ENCODE data around the gene KCTD16. TPM values are rescaled to one million over a fixed set of nuclear protein-coding genes. Genes with fewer than 3 reads are reported as not detected.

Gene KCTD16
- total RNA-seq, 4 donors from 2014 or later = under 0.01 to 1.7 (median 0.18) TPM

GRCh38 chr5:144414202-144415029, 243.7 kb downstream of the KCTD16 start:
- TF ChIP-seq POLR2A (IDR thresholded peaks at IDR 0.05) (no peak), CTCF (IDR thresholded peaks at IDR 0.05) (no peak)
- Histone ChIP-seq H3K27me3 (no peaks in the 10 kb centered on the region), H3K27ac (no peak overlapping the region), H3K9me3 (no peaks in the 10 kb centered on the region), H3K4me1 (no peaks in the 10 kb centered on the region), H3K4me3 (no peak overlapping the region), H3K36me3 (no peaks in the 10 kb centered on the region)
- no peak for DNase-seq

GRCh38 chr5:144416196-144416595, 245.5 kb downstream of the KCTD16 start:
- no peak overlapping the region for H3K27ac ChIP-seq
- H3K27me3 ChIP-seq = no peaks in the 10 kb centered on the region
- no peaks in the 10 kb centered on the region for H3K9me3 ChIP-seq
- no peaks in the 10 kb centered on the region for H3K4me1 ChIP-seq
- H3K36me3 ChIP-seq = no peaks in the 10 kb centered on the region
- TF ChIP-seq POLR2A (IDR thresholded peaks at IDR 0.05) (no peak), CTCF (IDR thresholded peaks at IDR 0.05) (no peak)
- DNase-seq = no peak
- no peak overlapping the region for H3K4me3 ChIP-seq

DNA sequence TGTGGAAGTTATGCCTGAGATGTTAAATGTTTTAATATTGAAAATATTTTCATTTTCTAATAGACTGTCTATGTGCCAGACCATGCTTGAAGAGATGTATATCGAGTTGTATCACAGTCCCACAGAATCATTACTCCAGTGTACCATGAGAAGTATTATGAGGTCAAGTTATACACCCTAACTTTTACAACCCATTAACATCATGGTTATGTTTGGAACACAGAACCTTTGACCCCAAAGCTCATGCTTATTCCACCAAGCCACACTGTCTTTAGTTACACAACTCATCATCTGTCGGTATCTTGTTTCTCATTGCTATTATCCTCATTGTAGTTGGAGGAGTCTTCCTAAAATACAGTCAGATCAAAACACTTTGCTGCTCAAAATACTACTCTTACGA, 248.0 kb downstream of the KCTD16 start:
- TF ChIP-seq POLR2A (IDR thresholded peaks at IDR 0.05) = no peak
- TF ChIP-seq CTCF (IDR thresholded peaks at IDR 0.05) = no peak
- H3K4me3 ChIP-seq = no peak overlapping the region
- H3K4me1 ChIP-seq = no peaks in the 10 kb centered on the region
- H3K27me3 ChIP-seq = no peaks in the 10 kb centered on the region
- H3K9me3 ChIP-seq = no peaks in the 10 kb centered on the region
- no peak for DNase-seq
- H3K27ac ChIP-seq = no peak overlapping the region
- H3K36me3 ChIP-seq = no peaks in the 10 kb centered on the region

- Histone ChIP-seq H3K9me3 (no peaks in the 10 kb centered on the region), H3K4me3 (no peak overlapping the region), H3K36me3 (no peaks in the 10 kb centered on the region), H3K27me3 (no peaks in the 10 kb centered on the region), H3K4me1 (no peaks in the 10 kb centered on the region), H3K27ac (no peak overlapping the region)
- TF ChIP-seq CTCF (IDR thresholded peaks at IDR 0.05) = no peak
- TF ChIP-seq POLR2A (IDR thresholded peaks at IDR 0.05) = no peak
- DNase-seq = no peak
These were observed 250.7 kb downstream of the KCTD16 start for GRCh38 chr5:144421411-144421810.

GRCh38 chr5:144422018-144422727, 251.5 kb downstream of the KCTD16 start:
- DNase-seq = no peak
- Histone ChIP-seq H3K4me1 (no peaks in the 10 kb centered on the region), H3K9me3 (no peaks in the 10 kb centered on the region), H3K27ac (no peak overlapping the region), H3K27me3 (no peaks in the 10 kb centered on the region), H3K4me3 (no peak overlapping the region), H3K36me3 (no peaks in the 10 kb centered on the region)
- no peak for TF ChIP-seq POLR2A (IDR thresholded peaks at IDR 0.05)
- no peak for TF ChIP-seq CTCF (IDR thresholded peaks at IDR 0.05)

All from Peyer's patch (tissue), 4 donors.